Mononuclear cell (primary cell): ENCODE data around the gene HBG1. TPM values are rescaled to one million over a fixed set of nuclear protein-coding genes. Genes with fewer than 3 reads are reported as not detected.
"Not testable (repeated sequence)": the region's sequence is repeated elsewhere in the genome, so short reads cannot be mapped to it uniquely, and the experiment has no call there.

Experiments used
- H3K27me3 ChIP-seq: 2 replicates; pipeline ENCODE4 v1.6.0; 2011; ENCODE audit warnings: low read length, control low read depth; ENCODE audit not compliant: insufficient read depth
- H3K4me1 ChIP-seq: 2 replicates; pipeline ENCODE4 v1.5.1; 2011; ENCODE audit warnings: mild to moderate bottlenecking, low read length, control low read depth; ENCODE audit not compliant: insufficient read depth
- H3K4me3 ChIP-seq: 2 replicates; pipeline ENCODE4 v1.5.1; 2011; ENCODE audit warnings: mild to moderate bottlenecking, low read length, moderate library complexity
- H3K9me3 ChIP-seq: 2 replicates; pipeline ENCODE4 v1.5.1; 2011; ENCODE audit warnings: low read depth, mild to moderate bottlenecking, control low read depth, low read length
- total RNA-seq: library from RNA; depleted of rRNA; stranded (reverse); fragments of >200 nt; gene quantifications from one replicate; pipeline ENCODE4 v1.2.3, GENCODE V29; 2012

HBG1 gene
- not detected for total RNA-seq

GRCh38 chr11:5249807-5250396, at the start of gene HBG1:
Gene HBG1 (minus strand): TSS chr11:5249857. CDS start chr11:5249804, 53 bp downstream.
- H3K27me3 ChIP-seq, H3K9me3 ChIP-seq, H3K4me3 ChIP-seq, H3K4me1 ChIP-seq: not testable (repeated sequence)

- no peaks in the 10 kb centered on the region for H3K4me1 ChIP-seq
- H3K4me3 ChIP-seq = no peak overlapping the region
- no peaks in the 10 kb centered on the region for H3K9me3 ChIP-seq
- H3K27me3 ChIP-seq = no peaks in the 10 kb centered on the region
Measured at GRCh38 chr11:5298451-5298850, 48.8 kb upstream of the HBG1 start.

DNA sequence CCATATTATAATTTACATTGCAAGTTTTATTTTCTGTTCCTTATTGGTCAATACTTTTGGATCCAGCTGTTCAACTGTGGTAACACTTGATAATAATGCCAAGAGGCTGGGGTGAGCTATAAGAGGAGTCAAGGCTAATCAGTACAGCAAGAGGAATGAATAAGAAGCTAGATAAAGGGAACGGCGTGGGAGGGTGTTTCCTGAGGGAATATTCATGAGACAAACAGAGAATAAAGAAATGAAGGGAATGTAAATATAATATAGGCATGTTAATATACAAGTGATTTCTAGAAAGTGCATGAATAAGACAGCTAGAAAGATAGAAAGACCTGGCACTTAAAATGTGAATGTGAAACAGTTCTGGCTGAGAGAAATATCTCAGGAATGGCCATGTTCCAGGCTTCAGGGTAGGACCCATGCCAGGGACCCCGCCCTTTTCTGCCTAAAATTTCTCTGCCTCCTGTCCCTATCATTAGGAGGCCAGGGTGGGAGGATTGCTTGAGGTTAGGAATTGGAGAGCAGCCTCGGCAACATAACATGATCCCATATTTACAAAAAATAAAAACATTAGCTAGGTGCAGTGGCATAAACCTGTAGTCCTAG, 48.2 kb upstream of the HBG1 start:
- no peaks in the 10 kb centered on the region for H3K4me1 ChIP-seq
- no peaks in the 10 kb centered on the region for H3K9me3 ChIP-seq
- H3K27me3 ChIP-seq = no peaks in the 10 kb centered on the region
- H3K4me3 ChIP-seq = no peak overlapping the region

DNA sequence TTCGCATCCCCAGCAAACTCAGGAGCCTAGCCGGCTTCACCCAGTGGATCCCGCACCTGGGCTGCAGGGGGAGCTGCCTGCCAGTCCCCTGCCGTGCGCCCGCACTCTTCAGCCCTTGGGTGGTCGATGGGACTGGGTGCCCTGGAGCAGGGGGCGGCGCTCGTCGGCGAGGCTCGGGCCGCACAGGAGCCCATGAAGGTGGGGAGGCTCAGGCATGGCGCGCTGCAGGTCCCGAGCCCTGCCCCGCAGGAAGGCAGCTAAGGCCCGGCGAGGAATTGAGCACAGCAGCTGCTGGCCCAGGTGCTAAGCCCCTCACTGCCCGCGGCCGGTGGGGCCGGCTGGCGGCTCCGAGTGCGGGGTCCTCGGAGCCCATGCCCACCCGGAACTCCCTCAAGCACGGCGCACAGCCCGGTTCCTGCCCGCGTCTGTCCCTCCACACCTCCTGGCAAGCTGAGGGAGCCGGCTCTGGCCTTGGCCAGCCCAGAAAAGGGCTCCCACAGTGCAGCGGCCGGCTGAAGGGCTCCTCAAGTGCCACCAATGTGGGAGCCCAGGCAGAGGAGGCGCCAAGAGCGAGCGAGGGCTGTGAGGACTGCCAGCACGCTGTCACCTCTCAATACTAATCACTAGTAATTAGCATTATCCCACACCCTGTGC, 44.8 kb upstream of the HBG1 start:
- H3K27me3 ChIP-seq, H3K4me3 ChIP-seq, H3K4me1 ChIP-seq, H3K9me3 ChIP-seq: not testable (repeated sequence)

- Histone ChIP-seq H3K4me1 (no peaks in the 10 kb centered on the region), H3K4me3 (no peak overlapping the region), H3K27me3 (no peaks in the 10 kb centered on the region), H3K9me3 (no peaks in the 10 kb centered on the region)
Measured at GRCh38 chr11:5293028-5293427, 43.4 kb upstream of the HBG1 start.

DNA sequence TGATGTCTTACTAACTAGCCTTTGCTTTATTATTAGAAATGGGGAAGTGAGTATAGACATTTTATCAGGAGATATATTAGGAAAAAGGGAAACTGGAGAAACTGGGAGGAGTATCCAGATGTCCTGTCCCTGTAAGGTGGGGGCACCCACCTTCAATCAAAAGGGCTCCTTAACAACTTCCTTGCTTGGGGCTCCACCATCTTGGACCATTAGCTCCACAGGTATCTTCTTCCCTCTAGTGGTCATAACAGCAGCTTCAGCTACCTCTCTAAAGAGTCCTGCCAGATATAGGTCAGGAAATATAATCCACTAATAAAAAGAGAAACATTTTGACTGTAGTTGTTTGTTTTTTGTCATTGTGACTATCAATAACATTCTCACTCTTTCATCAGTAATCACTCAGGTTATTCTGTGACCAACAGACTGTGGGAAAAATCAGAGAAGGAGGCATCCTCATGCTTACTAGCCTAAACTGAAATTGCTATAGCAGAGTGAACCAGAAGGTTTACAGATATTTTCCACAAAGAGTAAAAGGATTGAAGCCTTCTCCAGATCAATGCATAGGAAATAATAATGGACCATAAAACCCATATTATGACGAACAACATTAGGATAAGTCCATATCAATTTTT, 41.7 kb upstream of the HBG1 start:
- H3K9me3 ChIP-seq = no peaks in the 10 kb centered on the region
- no peaks in the 10 kb centered on the region for H3K4me1 ChIP-seq
- H3K27me3 ChIP-seq = no peaks in the 10 kb centered on the region
- H3K4me3 ChIP-seq = no peak overlapping the region

- Histone ChIP-seq H3K27me3 (no peaks in the 10 kb centered on the region), H3K4me3 (no peak overlapping the region), H3K9me3 (no peaks in the 10 kb centered on the region), H3K4me1 (no peaks in the 10 kb centered on the region)
Measured at GRCh38 chr11:5290106-5290505, 40.4 kb upstream of the HBG1 start.

DNA sequence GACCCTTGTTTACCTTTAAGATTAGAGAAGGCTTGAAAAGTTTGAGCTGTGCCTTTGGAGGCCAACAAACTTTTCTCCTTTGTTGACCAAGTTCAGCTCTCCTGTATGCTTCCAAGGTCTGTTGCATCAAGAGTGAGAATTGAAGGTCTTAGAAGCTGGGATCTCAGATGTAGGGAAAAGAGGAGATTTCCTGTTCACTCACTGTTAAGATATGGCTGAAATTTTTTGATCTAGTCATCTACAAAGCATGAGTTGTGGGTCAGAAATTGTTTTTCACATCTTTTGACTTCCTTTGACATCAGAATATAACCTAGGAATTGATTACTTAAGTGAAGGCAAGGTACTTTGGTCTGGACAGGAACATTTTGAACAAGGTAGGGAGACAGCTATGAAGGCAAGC, 40.0 kb upstream of the HBG1 start:
- Histone ChIP-seq H3K4me1 (no peaks in the 10 kb centered on the region), H3K9me3 (no peaks in the 10 kb centered on the region), H3K4me3 (no peak overlapping the region), H3K27me3 (no peaks in the 10 kb centered on the region)

DNA sequence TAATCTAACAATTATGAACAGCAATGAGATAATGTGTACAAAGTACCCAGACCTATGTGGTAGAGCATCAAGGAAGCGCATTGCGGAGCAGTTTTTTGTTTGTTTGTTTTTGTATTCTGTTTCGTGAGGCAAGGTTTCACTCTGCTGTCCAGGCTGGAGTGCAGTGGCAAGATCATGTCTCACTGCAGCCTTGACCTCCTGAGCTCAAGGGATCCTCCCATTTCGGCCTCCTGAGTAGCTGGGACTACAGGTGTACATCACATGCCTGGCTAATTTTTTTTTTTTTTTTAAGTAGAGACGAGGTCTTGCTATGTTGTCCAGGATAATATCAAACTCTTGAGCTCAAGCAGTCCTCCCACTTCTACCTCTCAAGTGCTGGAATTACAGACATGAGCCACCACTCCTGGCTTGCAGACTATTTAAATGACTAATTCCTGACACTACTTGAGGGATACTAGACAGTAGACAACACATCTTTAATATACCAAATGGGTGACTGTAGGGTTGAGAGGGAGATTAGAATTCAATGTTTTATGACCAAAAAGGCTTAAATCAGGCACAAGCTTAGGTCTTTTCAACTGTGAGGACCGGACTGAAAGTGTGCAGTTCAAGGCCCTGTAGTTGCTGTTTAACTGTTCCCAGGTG, 39.4 kb upstream of the HBG1 start:
- Histone ChIP-seq H3K4me3 (no peak overlapping the region), H3K4me1 (no peaks in the 10 kb centered on the region), H3K9me3 (no peaks in the 10 kb centered on the region), H3K27me3 (no peaks in the 10 kb centered on the region)

- H3K9me3 ChIP-seq = no peaks in the 10 kb centered on the region
- no peaks in the 10 kb centered on the region for H3K27me3 ChIP-seq
- H3K4me1 ChIP-seq = no peaks in the 10 kb centered on the region
- H3K4me3 ChIP-seq = no peak overlapping the region
Measured at GRCh38 chr11:5288108-5288905, 38.6 kb upstream of the HBG1 start.

DNA sequence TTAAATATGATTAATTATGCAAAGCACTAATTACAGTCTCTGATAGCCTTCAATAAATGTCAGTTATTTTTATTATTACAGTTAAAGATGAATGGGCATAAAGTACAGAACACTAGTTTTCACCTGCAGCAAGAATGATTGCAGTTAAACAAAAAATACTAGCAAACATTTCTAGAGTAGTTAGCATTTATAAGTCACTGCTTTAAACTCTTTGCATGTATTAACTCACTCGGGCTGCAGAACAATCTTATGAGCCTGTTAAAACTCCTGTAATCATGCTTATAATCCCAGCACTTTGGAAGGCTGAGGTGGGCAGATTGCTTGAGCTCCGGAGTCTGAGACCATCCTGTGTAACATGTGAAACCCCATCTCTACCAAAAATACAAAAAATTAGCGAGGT, 37.2 kb upstream of the HBG1 start:
- H3K4me3 ChIP-seq = no peak overlapping the region
- H3K4me1 ChIP-seq = no peaks in the 10 kb centered on the region
- H3K9me3 ChIP-seq = no peaks in the 10 kb centered on the region
- no peaks in the 10 kb centered on the region for H3K27me3 ChIP-seq

DNA sequence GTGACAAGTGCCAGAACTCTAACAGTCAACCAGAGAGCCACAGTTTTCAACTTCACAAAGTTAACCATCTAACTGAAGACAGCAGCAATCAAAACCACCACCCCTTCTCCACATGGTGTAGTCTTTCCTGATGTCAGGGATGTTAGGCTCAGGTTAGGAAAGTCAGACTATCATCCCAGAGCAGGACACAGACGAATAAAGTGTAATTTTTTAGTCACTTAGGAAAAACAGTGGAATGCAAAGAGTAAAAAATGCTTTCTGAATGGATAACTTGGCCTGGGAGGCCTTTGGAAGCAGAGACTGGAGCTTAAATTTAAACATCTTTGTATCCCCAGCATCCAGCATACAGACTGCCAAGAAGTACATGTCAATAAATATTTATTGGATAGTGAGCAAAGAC, 36.7 kb upstream of the HBG1 start:
- no peak overlapping the region for H3K4me3 ChIP-seq
- H3K4me1 ChIP-seq = no peaks in the 10 kb centered on the region
- H3K27me3 ChIP-seq = no peaks in the 10 kb centered on the region
- H3K9me3 ChIP-seq = no peaks in the 10 kb centered on the region

DNA sequence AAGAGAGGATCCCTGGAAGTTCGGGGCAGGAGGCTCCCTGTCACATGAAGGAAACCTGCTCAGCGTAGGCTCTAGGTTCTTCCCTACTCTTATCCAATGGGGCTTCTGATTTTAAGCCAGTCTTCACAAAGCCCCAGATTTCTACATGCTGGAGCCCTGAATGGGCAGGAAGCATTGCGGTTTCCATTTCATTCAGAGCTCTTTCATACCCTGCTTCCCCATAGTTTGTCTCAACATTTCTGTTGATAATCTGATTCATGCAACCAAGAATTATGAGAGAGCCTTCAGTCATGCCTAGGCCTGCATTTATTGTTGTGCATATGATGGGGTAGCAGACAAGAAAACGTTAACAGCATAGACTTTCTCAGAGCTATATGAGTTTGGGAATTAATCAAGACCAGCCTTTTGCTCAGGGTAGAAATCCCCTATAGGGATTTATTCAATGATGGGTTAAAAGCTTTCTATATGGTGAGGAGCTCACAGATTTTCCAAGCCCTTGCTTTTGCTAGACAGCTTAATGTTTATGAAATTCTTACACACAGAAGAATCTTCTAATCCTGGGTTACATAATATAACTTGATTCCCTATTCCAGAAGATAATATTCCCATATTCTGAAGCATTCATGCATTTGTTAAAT, 36.2 kb upstream of the HBG1 start:
- Histone ChIP-seq H3K4me1 (no peaks in the 10 kb centered on the region), H3K27me3 (no peaks in the 10 kb centered on the region), H3K4me3 (no peak overlapping the region), H3K9me3 (no peaks in the 10 kb centered on the region)

GRCh38 chr11:5284637-5285036, 35.0 kb upstream of the HBG1 start:
- H3K9me3 ChIP-seq = no peaks in the 10 kb centered on the region
- no peak overlapping the region for H3K4me3 ChIP-seq
- no peaks in the 10 kb centered on the region for H3K27me3 ChIP-seq
- H3K4me1 ChIP-seq = no peaks in the 10 kb centered on the region
